ENCODE data around the gene ZNF236. TPM values are rescaled to one million over a fixed set of nuclear protein-coding genes. Genes with fewer than 3 reads are reported as not detected.

The ZNF236 gene
- polyA plus RNA-seq, 10 donors = 4.8 to 9.0 (median 6.5) TPM

DNA sequence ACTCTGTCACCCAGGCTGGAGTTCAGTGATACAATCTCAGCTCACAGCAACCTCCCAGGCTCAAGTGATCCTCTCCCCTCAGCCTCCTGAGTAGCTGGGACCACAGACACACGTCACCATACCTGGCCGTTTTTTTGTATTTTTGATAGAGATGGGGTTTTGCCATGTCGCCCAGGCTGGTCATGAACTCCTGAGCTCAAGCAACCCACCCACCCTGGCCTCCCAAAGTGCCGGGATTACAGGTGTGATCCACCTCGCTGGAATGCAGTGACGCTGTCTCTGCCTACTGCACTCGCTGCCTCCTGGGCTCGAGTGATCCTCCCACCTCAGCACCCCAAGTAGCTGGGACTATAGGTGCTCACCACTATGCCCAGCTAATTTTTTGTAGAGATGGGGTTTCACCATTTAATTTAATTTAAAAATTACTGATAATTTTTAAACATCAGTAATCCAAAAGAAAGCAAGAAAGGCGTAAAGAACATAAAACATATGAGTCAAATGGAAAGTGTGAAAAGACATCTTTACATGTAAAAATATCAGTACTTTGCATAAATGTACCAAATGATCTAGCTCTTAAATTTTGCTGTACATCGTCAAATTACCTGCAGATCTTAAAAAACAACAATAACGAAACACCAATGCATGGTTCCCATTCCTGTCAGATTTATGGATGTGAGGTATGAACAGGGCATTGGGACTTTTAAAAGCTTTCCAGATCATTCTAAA, 2.8 kb upstream of the ZNF236 start:
- no peak for DNase-seq

DNA sequence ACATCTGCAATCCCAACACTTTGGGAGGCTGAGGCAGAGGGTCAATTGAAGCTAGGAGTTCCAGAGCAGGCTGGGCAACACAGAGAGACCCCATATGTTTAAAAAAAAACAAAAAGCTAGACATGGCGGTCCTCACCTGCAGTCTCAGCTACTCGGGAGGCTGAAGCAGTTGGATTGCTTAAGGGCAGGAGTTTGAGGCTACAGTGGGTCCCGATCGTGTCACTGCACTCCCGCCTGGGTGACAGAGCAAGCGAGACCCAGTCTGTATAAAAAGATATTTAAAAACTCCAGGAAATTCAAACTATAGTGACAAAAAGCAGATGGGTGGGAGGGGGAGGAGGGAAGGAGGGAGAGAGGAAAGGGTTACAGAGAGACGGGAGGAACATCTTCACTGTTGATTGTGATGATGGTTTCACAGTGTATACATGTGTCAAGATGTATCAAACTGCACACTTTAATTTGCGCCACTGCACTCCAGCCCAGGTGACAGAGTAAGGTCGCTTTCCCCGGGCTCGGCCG, 942 bp upstream of the ZNF236 start:
- DNase-seq = no peak

DNA sequence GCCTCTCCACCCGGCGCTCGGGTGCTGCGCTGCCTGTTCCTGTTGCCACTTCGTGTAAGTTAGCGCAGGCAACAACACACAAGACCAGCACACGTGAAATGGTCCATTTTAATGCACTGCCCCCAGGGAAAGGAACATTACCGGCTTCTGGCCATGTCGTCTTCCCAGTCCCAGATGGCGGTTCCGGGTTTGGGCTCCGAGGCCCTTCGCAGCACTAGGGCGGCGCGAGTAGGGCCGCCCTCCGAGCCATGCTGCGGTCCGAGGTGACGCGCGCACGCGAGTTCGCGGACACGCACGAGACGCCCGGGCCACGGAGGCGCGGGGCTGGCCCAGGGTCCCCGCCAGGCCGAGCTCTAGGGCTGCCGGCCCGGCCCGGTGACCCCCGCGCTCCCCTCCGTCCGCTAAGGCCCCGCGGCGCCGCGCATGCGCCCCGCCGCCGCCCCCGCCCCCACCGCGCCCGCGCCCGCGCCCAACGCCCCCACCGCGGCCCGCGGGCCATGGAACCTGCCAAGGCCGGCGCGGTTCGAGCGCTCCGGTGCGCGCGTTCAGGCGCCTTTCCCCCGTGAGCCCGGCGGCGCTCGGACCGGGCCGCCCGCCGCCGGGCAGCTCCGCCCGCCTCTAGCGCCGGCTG, 367 bp upstream of the ZNF236 start:
- peak; percentile 45 to 93 (median 69) for DNase-seq

DNA sequence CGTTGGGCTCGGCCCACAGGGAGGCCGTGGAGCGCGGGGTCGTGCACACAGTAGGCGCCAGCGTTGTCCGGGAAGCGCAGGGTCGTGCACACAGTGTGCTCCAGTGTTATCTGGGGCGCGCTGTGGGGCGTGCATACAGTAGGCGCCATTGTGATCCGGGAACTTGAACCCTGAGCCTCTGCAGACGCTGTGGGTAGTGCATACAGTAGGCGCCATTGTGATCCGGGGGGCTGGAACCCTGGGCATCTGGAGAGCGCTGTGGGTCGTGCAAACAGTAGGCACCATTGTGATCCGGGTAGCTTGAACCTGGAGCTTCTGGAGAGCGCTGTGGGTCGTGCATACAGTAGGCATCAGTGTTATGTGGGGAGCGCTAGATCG, 793 bp downstream of the ZNF236 start:
- DNase-seq = no peak

DNA sequence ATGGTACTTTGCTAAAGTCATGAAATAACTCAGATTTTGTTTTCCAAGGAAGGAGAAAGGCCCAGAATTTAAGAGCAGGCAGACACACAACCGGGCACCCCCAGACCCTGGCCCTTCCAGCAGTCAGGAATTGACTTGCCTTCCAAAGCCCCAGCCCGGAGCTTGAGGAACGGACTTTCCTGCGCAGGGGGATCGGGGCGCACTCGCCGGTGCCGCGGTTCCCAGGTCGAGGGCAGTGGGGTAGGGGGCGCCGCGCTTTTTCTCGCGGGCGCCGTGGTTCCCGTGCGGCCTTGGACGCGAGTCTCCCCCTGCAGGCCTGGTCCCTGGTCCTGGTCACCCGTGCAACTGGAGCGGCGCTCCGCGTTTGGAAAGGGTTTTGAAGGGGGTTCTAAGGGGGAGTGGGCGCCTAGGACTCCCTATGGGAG, 1.2 kb downstream of the ZNF236 start:
- DNase-seq = peak in 2 of 3 donors; percentile 49 to 82

DNA sequence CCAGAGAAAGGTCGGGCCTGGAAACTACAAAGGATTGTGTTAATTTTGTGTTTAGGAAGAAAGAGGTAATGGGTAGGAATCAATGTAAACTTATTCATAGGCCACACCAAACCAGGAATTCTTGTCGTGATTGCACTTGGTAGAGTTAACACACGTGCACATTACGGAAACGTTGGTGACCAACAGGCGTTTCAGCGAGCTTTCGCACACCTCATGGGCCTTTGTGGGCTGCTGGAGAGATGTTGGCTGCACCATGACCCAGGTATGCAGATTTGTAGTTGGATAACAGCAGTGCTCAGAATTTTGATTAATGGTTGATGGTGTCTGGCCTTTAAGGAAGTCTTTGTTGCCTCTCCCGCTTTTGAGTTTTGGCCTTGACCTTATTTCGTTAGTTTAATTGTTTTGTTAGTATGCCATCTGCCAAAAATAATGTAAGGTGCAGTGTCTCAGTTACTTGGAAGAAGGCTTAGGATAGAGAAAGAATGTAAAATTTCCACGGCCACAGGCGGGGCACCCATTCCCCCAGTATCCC, 1.9 kb downstream of the ZNF236 start:
- DNase-seq = no peak

DNA sequence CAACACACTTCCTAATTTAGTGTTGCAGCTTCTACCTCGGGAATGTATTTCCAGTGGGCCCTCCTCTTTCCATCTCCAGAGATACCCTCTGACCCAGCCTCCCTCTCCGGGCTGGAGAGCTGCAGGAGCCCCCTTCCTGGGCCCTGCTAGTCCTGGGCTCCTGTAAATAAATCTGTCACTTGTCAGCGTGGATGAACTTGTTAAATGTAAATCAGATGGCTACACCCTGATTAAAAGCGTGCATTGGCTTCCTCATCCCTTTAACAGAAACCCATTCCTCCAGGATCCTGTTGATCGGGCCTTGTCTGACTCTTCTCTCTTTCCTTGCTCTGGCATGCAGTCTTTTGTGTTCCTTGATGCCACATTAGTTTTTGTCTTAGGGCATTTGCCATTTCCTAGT, 2.4 kb downstream of the ZNF236 start:
- DNase-seq = no peak

DNA sequence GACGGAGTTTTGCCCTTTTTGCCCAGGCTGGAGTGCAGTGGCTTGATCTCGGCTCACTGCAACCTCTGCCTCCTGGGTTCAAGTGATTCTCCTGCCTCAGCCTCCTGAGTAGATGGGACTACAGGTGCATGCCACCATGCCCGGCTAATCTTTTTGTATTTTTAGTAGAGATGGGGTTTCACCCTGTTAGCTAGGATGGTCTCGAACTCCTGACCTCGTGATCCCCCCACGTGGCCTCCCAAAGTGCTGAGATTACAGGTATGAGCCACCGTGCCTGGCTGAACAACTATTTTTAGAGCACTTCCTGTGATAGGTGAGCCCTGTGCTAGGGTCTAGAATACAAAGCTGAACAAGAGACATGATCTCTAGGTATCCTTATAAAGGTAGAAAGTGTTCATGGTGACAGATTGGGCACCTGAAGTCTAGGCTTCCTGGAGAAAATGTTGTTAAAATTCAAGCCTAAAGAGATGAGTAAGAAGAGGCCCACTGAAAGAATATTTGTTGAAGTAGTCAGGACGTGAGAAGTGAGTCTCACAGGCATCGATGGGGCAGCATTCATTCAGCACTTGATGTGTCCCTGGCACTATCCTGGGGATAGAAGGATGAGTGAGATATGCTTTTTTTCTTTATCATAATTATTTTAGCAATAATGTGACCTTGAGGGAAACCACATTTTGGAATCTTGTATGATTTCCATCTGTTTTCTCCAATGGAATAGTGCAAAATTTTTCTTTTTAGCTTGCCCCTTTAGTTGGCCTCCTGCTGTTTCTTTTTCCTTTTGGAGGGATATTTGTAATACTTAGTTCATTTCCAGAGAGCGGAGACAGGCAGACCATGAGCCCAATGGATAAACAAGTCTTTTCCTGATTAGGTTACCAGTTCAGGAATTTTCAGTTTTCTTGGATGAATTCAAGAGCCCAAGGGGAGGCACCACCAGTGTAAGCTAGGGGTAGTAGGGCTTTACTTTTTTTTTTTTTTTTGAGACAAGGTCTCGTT, 5.1 kb downstream of the ZNF236 start:
- peak in 1 of 3 donors; percentile 44 for DNase-seq

DNA sequence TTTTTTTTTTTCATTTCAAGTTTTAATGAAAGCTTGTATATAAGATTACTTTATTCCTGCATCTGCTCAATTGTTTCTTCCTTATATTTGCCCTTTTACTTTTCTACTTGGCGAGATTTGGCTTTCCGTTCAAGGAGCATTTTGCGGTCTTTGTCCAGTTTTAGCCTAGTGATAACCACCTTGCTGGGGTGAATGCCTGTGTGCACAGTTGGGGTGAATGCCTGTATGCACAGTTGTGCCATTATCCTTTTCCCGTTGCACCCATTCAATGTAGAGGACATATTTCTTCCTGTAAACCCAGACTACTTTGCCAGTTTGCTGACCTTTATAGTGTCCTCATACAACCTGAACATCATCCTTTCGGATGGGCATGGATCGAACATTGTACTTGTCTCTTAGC, 12.0 kb downstream of the ZNF236 start:
- DNase-seq = no peak

DNA sequence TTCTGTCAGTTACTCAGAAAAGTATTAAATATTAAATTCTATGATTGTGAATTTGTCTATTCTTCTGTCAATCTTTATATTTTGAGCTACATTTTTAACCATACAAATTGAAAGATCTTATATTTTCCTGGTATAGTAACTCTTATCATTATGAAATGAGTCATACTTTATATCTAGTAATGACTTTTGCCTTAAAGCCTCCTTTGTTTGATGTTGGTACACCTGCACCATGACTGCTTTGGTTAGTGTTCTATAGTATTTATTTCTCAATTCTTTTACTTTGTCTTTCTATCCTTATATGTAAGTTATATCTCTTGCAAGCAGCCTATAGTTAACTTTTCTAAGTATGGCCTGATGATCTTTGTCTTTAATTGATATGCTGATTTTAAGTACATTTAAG, 13.0 kb downstream of the ZNF236 start:
- DNase-seq = no peak

DNA sequence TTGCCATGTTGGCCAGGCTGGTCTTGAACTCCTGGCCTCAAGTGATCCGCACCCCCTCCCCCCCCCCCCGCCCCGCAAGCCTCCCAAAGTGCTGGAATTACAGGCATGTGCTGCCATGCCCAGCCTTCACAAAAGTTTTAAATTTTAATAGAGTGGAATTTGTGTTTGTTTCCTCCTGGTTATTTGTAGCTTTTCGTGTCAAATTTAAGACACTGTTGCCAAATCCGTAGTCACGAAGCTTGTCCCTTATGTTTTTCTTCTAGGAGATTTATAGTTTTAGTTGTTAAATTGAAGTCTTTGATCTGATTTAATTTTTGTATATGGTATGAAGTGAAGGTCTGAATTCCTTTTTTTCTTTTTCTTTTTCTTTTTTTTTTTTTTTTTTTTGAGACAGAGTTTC, 14.7 kb downstream of the ZNF236 start:
- DNase-seq = no peak

DNA sequence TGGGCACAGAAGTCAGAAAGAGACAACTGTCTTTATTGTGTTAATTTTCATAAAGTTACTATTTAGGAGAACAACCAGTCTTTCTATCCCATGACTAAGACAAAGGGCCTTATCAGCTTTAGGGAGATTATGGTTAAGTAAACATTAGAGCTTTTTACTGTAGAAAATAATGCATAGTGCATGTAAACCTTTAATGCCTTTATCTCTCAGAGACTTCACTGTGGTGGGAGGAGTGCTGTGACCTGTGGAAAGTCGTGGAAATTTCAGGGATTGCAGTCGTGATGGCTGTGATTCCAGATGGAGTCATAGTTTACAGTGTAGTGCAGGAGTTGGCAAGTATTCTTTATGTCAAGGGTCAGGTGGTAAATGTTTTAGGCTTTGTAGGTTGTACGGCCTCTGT, 15.8 kb downstream of the ZNF236 start:
- DNase-seq = no peak

DNA sequence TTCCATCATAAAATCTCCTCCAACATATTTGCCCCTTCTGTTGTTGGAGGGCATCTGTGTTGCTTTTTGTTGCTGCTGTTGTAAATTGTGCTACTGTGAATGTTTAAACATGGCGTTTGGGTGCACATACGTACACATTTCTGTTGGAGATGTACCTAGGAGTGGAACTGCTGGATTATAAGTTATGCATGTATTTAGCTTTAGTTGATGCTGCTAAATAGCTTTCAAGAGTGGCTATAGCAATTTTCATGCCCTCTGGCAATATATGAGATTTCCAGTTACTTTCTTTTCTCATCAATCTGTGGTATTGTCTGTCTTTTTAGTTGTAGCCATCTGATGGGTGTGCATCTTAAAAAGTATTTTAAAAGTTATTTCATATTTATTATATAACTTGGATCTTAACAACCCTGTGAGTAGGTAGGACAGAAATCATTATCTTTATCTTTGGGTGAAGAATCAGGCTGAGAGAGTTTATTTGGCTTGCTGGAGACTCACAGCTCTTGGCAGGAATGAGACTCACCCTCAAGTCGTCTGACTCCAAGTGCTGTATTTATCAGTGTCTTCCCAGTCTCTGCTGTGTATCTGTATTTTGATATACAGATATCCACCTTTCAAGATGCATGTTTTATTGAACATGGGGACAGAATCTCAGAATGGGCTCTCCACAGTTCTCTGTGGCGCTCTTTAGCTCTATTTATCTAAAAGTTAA, 16.9 kb downstream of the ZNF236 start:
- DNase-seq = no peak

DNA sequence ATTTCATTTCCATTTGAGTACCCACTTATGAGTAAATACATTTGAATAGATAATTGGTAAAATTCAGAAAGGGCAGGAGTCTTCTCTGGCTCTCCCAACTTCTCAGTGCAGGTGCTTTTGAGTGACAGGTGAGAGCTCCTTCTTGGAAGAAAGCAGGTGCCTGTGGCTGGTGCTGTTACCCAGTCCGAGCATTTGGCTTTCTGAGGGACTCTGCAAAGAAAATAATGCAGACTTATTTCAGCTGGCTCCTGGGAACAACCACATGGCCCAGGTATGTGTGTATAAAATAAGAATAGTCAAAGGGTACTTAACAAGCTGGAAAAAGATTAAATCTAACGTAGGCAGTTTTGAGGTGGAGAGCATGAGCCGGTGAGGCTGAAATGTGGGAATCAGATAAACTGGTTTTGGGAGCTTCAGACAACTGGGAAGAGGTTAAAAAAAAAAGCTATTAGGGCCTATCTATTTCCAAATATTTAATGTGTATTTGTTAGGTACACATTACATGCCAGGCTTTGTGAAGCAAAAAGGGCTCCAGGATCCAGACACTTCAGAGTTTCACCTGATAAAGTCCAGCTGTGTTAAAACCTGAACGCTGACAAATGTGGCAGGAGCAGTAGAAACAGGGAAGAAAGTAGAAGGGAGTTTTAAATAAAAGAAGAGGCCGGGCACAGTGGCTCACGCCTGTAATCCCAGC, 20.6 kb downstream of the ZNF236 start:
- DNase-seq = no peak

DNA sequence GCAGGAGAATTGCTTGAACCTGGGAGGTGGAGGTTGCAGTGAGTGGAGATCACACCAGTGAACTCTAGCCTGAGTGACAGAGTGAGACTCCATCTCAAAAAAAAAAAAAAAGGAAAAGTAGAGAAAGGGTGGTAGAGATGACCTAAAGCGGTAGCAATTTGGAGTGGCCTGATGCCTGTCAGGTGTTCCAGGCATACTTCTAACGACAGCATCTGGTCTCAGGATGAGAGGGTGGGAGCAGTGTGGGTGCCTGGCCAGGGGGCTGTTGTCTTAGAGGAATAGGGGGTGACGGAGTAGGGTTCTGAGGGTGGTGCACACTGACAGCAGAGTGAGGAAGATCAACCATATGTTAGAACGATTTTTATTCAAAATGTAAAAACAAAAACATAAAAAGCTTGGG, 21.8 kb downstream of the ZNF236 start:
- no peak for DNase-seq

DNA sequence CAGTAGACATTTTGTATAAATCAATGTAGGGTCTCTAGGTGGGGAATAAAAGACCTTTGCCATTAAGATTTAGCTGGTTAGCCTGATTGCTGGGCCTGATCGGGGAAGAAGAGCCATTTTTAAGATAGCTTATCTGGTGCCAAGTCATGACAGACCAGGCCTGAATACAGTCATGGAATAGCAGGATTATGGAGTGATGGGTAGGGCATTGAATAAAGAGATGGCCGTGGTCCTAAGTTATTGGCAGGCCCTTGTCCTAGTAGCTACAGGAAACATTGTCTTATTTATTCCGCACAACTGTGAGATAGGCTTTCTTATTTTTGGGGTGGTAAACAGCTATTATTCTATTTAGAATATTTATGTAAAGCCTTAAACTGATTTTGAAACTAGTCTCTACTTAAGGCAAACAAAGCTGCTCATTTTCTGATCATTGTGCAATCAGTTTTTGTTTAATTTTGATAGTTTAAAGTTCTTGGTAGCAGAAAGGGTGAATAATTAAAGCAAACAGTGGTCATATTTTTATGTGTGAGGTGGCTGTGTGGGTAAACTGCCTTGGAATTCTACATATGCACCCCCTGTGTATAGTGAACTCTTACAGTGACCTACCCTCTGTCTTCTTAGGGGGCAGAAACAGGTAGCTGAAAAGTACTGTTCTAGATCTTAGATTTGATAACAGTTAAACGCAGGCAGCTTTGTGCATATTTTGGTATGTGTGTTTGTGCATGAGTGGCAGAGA, 22.6 kb downstream of the ZNF236 start:
- DNase-seq = no peak

DNA sequence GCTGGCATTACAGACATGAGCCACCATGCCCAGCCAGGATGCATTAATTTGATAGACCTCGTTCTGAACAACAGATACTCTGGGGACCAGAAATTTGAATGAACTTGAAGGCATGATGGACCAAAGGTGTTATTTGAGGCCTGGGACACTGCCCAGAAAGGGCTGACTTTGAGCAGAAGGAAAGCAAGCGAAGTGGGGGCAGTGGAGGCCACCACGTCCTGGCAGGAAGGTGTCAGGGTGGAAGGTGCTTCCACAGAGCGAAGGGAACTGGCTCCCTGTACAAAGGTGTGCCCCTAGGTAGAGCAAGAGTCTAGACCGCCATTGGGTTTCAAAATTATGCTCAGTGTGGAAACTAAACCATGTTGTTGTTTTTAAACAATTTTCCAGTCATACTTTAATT, 23.9 kb downstream of the ZNF236 start:
- DNase-seq = no peak

DNA sequence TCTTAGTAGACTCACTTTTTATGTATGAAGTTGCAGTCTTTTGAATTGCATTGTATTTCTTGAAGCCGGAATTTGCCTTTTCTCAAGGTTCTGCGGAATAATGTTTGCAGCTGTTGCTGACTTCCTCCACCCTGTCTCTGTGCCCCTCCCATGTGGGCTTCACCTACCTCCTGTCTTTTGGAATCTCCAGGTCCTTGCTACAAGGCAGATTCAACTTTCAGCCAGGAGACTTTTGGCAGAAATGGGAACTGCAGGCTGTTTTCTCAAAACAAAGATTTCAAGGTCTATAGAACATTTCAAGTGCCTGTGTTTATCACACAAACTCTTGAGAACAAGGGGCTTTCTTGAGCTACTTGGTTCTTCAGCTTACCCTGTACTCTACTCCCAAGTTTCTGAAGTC, 25.6 kb downstream of the ZNF236 start:
- no peak for DNase-seq

DNA sequence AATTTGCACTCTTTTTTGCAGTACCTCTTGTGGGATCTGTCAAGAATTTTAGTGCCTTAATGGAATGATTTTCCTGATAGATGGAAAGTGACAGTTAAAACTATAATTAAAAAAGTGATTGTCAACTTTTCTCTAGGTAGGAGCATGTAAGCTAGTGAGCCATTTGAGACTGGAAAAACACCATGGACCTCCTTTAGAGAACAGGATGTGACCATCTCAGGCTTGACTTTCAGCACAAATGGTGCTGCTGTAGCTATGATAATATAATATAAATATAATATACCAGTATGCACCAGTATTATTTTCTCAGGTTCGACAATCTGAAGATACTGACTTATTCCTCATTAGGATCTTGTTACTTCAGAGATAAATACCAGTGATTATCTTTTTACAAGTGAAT, 27.8 kb downstream of the ZNF236 start:
- DNase-seq = no peak

DNA sequence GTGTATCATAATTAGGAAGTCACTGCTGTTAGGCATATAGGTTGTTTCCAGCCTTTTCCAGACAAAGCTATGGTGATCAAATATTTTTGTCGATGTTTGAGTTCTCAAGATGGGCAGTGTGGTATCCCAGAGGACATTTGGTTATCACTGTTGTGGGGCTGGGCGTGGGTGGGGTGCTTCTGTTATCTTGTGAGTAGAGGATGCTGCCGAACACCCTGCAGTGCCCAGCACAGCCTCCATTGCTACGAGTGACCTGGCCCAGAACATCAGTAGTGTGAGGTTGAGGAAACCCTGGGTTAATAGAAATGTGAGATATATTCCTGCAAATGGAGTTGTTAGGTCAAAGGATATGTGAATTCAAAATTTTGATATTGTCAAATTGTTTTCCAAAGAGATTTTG, 33.2 kb downstream of the ZNF236 start:
- no peak for DNase-seq

All from muscle of back (tissue), 11 donors.